CD4-positive, alpha-beta T cell treated with Interleukin-4 for 1 hour (primary cell): Measurements from ENCODE around the gene TMEM256.

Experiments used
- DNase-seq, 2 donors: peaks; one replicate each; pipeline ENCODE4 v3.0.0-alpha.2; 2020 to 2022

Gene TMEM256

DNA sequence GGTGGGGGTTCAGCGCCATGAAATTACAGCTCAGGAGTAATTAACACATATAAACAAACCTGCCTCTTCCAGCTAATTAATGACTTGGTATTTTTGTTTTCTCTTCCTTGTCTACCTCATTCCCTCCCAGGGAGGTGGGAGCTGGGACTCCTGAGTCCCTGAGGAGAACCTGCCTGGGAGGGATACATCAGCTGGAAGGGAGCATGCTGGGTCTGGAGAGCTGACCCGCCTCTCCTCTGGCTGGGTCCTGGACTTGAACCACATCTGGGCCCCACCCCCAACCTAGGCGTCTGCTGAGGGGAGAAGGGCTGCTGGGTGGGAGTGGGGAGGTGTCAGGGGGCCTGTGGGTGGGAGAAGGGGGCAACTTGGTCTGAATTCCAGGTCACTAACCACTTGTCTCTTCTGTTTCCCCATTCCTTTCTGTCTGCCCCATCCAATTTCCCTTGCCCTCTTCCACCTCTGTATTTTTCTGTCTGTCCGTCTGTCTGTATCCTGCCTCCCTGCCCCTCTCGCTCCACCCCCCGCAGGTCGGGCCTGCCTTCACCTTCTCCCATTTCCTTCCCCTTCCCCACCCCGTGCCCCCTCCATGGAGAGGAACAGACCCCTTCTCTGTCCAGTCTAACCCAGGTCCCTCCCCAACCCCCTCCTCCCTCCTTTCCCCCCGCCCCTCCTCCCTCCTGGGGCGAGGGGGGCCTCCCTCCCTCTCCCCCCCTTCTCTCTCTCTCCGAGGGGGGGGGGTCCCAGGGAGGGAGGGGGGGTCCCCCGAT is 3.8 kb upstream of the TMEM256 start, which contains the start of gene NLGN2:
Gene NLGN2 (plus strand): TSS at position 361 of the 767 bp plus-strand sequence. CDS start 411 bp downstream, outside the sequence.
- DNase-seq: no peak

- DNase-seq: no peak
Measured at GRCh38 chr17:7407082-7407481, 3.2 kb upstream of the TMEM256 start.

DNA sequence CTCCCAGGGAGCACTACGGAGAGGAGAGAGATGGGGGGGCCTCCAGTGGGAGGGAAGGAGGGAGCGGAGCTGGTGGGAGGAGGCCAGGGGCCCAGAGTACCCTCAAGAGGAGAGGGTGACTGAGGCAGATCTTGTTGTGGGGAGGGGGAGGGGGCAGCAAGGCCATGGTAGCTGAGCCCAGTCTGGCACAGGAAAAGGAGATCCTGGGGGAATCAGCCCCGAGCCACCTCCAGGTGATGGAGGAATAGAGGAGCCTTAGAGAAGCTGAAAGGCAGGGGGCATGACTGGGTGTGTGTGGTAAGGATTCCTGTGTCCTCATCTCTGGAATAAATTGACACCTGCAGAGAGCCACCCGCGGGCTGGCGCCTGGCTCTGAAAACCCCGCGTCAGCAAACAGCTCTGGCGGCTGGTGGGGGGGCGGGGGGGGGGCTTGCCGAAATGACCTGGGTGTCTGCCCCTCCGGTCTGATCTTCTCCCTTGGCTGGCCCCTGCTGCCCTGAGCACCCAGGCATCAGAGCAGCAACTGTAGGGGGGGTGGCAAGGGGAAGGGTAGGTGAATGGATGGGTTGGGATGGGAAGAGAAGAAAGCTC is 2.4 kb upstream of the TMEM256 start:
- no peak for DNase-seq

- no peak for DNase-seq
Measured at GRCh38 chr17:7405350-7406234, 1.7 kb upstream of the TMEM256 start.

DNA sequence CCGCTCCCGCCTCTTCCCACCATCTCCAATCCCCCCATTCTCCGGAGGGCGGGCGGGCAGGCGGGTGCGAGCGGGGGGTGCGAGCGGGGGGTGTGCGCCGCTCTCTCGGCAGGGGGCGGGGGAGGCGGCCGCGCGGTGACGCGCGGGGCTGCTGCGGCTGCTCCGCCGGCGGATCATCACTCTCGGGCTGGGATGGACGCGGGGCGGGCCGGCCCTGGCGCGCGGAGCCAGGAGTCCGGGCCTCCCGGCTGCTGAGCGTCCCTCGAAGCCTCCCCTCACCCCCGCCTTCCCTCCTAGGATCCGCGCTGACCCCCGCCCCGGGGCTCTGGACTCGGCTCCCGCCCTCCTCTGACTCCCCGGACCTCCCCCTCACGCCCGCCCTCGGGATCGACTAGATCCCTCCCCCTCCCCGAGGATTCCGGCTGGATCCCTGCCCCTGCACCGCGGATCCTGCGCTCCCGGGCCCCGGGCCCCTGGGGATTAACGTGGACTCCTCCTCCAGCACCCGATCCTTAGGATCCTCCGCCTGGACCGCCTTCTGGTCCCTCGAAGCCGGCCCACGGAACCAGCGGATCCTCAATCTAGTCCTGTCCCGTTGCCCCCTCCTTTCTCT is 946 bp upstream of the TMEM256 start:
- peak in 1 of 2 donors; percentile 73 for DNase-seq

GRCh38 chr17:7403727-7403976 is 245 bp downstream of the TMEM256 start:
- DNase-seq: no peak

DNA sequence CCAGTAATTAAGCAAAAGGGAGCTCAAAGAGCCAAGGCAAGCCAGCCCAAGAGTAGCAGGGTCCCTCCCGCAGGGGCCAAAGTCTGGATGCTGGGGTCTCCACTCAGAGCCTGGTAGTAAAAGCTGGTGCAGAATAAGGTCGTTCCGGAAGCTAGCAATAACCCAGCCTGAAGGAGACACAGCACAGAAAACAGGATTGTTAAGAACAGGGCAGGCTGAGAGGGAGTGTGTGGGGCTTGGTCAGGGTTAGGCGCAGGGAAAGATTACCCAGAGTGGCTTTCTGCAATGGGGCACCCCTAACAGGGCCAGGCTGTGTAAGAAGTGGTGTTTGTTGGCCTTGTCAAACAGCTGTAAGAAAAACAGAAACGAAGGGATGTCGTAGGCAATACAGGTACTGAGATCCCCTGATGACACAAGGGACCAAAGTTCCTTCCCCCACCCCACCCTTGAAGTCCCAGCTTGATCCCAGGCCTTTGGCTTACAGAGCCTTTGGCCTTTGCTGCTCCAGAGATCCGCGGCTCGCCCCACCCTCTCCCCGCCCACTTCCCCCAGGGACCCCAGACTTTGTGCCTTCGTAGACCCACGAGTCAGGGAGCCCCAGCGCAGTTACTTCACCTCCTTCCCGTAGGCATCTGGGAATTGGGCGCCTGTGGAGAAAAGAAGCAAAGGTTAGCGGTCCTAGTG is 712 bp downstream of the TMEM256 start:
- DNase-seq: peak in 1 of 2 donors; percentile 15

DNA sequence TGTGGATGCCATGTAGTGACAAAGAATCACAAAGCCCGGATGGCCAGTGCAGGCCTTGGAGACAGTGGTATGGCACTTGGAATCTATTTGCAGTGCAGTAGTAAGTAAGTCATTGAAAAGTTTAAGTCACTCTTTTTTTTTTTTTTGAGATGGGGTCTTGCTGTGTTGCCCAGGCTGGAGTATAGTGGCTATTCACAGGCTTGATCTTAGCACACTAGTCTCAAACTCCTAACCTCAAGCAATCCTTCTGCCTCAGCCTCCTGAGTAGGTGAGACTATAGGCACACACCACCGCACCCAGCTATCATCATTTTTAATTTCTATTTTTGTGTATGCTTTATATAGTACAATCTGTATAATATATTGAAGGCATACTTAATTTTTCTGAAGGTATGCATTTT is 5.3 kb downstream of the TMEM256 start:
- no peak for DNase-seq

GRCh38 chr17:7396147-7396546 is 7.8 kb downstream of the TMEM256 start:
- DNase-seq: no peak

GRCh38 chr17:7394452-7395191 is 9.3 kb downstream of the TMEM256 start, which contains the start of gene PLSCR3:
Gene PLSCR3 (minus strand): TSS chr17:7394525. CDS start chr17:7394110, 415 bp downstream.
- DNase-seq: peak; percentile 78 to 85

- peak; percentile 80 to 83 for DNase-seq
Measured at GRCh38 chr17:7393613-7394451, 10.1 kb downstream of the TMEM256 start.

- DNase-seq: no peak
Measured at GRCh38 chr17:7392696-7393612, 10.9 kb downstream of the TMEM256 start.

DNA sequence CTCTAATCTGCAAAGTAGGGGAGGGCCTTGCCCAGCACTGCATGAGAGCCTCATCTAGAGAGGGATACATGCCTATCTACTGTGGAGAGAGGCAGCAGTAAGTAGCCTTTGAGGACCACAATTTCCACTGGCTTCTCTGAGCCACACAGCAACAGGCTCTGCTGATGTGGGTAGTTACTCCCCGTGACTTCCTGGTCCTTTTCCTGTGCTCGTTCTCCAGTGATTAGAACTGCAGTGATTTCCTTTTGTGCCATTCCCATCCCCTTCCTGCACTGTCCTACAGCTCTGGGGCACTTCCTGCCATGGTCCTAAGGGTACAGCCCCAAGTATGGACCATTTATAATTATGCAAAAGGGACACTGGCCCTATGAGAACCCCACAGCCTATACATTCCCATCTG is 12.6 kb downstream of the TMEM256 start:
- DNase-seq: no peak

DNA sequence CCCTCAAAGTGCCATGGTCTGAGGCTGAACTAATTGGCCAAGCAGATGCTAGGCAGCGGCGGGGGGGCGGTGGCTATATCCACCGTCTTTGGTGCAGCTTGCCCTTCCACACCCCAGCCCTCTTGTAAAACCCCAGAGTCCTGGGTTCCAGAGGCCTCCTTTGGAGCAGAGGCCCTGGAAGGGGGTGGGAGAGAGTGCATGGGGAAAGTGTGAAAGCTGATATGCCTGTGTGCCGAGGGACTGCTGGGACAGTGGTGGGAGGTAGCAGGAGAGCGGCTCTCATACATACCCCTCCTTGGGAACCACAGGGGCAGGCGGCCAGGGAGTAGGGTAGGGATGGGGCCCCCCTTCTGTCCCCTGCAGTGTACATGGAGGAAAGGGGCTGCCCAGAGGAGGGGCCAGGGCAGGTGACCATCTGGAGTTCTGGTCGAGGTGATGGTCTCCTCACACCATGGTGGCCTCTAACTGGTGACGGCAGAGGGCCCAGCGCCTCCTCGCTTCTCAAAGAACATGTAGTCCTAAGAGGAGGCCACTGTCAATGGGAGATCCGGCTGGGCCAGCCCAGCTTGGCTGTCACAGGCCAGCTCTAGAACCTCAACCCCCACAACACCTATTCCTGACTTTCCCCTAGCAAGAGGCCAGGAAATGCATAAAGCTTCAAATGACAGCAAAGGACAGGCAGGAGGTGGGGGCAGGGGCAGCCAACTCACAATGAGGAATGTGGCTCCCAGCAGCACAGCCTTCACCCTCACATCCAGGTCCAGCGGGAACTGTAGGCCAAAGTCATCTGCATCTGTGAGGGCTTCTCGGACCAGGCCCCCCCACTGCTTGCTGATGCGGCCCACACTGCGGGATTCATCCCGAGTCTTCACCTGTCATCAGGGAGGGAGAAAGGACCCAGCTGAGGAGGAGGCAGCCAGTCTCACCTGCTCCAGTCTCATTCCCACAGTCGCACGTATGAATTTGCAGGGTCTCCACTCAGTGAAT is 13.7 kb downstream of the TMEM256 start:
- no peak for DNase-seq

GRCh38 chr17:7388856-7389255 is 15.0 kb downstream of the TMEM256 start:
- no peak for DNase-seq

DNA sequence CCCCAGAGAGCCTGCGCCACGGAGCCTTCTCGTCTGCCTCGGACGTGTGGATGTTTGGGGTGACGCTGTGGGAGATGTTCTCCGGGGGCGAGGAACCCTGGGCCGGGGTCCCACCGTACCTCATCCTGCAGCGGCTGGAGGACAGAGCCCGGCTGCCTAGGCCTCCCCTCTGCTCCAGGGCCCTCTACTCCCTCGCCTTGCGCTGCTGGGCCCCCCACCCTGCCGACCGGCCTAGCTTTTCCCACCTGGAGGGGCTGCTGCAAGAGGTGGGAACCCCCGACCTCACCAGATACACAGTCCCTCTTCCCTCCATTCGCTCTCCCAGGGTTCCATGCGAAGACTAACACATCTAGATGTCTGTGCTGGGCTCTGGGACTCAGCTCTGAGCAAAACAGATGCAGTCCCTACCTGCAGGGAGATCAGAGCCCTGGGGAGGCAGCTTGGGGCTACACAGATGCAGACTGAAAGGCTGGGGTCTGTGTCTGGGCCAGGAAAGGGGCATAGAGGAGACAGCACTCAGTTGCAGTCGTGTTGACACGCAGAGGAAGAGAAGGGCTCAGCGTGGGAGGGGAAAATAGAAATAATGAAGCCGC is 19.3 kb downstream of the TMEM256 start:
- DNase-seq: no peak

GRCh38 chr17:7383742-7384488 is 20.0 kb downstream of the TMEM256 start:
- DNase-seq: peak; percentile 79 to 85
